ENCODE data around the gene KCTD1.

- TF ChIP-seq FOXA1 (IDR thresholded peaks at IDR 0.05) (no peak), HDGF (IDR thresholded peaks at IDR 0.05; ENCODE audit: borderline replicate concordance) (no peak), ZNF384 (IDR thresholded peaks at IDR 0.05) (no peak), ELF4 (IDR thresholded peaks at IDR 0.05) (no peak), FOXM1 (IDR thresholded peaks at IDR 0.05; ENCODE audit: borderline replicate concordance) (no peak), SP1 (IDR thresholded peaks at IDR 0.05) (no peak), BHLHE40 (IDR thresholded peaks at IDR 0.05; ENCODE audit: borderline replicate concordance) (no peak)
- TF ChIP-seq, protein P1, sequence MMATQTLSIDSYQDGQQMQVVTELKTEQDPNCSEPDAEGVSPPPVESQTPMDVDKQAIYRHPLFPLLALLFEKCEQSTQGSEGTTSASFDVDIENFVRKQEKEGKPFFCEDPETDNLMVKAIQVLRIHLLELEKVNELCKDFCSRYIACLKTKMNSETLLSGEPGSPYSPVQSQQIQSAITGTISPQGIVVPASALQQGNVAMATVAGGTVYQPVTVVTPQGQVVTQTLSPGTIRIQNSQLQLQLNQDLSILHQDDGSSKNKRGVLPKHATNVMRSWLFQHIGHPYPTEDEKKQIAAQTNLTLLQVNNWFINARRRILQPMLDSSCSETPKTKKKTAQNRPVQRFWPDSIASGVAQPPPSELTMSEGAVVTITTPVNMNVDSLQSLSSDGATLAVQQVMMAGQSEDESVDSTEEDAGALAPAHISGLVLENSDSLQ (IDR thresholded peaks at IDR 0.05), result no peak
Measured at GRCh38 chr18:26543373-26543772, 5.0 kb downstream of the KCTD1 start.
